HG02588 (cell line): ENCODE measurements around the gene SLC22A13.
"Not testable (repeated sequence)": the region's sequence is repeated elsewhere in the genome, so short reads cannot be mapped to it uniquely, and the experiment has no call there.

ENCODE experiments used
- ATAC-seq: cut with Tn5 transposase; IDR thresholded peaks from one replicate; pipeline ENCODE4 v1.9.1; 2021; ENCODE audit warnings: mild to moderate bottlenecking, moderate library complexity; ENCODE audit not compliant: unreplicated experiment

Gene SLC22A13

DNA sequence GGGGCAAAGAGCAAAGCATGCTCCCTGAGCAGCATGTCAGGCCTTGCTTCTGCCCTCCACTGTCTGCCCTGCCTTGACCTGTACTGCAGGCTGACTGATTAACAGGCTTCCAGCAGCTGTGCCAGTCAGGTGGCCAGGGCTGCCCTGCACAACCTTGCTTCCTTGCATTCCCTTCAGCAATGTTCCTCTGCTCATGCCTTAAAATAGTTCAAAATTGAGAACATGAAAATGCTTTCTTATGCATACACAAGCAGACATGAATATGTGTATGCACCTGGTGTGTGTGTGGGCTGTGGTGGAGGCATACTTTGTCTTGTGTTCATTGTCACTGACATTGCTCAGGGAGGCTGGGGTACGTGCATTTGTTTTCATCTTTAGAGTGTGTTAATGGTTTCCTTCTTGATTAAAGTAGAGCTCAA is 1.2 kb upstream of the SLC22A13 start:
- ATAC-seq: no peak

DNA sequence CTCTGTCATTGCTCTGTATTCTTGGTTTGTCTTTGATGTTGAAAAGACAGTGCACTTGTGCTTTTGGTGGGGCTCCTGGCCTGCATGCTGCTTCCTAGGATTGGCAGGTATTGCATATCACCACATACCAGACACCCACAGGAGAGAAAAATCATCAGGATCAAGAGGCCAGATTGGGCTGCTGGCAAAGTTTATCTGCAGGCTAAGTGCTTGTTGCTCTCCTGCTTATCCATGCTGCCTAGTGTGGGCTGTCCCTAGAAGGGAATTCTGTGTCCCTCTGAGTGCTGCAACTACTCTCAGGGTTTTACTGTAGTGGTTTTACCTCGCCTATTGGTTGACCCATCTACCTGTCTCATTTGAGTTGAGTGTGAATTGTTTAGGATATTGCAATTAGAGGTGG is 833 bp upstream of the SLC22A13 start:
- ATAC-seq: no peak

DNA sequence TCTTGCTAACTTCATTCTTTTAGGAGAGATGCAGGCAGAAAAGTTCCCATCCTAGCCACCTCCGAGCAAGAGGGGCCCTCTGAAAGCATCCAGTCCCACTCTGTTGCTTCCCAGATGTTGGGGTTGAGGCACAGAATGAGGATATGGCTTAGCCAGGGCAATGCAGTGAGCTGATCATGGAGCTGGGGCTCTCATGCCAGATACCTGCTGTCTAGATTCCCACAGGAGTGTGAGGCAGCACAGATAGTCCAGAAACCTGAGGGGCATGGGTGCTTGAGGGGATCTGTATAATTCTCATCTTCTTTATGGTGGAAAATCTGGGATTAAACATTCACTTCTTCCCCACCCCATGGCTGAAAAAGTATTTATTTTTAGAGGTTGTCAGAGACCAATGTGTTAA is 1.2 kb downstream of the SLC22A13 start:
- no peak for ATAC-seq

DNA sequence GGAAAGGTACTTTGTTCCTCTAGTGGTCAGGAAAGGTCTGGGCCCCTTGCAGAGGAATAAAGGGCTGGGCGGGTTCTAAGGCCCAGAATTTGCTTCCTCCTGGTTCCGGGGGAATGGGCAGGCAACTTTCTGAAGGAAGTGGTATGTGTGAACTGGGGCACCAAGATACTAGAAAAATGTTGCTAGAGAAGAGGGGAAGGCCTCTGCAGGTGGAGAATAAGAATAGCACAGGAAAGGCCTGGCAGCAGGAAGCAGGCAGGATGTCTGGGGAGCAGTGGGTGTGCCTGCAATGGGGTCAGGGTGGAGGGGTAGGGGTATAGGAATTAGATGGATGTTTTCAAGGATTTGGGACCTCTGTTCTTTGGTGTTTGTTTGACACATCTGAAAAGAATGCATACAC is 2.0 kb downstream of the SLC22A13 start:
- ATAC-seq: no peak

DNA sequence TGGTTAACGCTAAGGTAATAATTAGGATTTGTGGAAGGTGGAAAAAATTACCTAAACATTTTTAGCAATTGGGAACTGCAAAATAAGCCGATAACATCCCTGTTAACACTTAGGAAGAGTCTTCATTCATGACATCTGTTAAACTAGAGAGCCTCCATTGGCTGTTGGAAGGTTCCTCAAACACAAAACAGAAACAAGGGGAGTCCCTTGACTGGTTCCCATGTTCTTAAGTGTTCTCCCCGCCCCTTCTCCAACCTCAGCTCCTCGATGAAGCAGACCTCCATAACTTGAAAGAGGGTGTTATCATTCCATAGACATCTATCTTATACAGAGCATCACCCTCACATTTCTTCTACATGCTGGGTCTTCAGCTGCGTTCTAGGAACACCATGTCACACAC is 2.5 kb downstream of the SLC22A13 start:
- ATAC-seq: no peak

- no peak for ATAC-seq
These were observed 2.9 kb downstream of the SLC22A13 start for GRCh38 chr3:38268522-38268921.

GRCh38 chr3:38270606-38271005 is 5.0 kb downstream of the SLC22A13 start:
- ATAC-seq: no peak

DNA sequence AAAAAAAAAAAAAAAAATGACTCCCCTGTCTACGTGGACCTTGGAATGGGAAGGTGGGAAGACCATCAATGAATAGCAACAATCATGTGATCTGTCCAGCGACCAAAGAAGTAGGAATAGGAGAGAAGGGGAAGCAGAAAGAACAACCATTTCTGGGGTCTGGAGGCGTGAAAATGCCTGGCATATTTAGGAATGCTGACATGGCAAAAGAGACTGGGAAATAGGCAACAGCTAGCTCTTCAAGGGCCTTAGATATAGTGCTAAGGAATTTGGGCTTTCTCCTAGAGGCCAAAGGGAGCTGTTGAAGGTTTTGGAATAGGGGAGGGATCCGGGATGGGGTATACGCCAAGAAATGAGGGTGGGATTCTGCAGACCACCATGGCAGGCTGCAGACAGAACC is 5.9 kb downstream of the SLC22A13 start:
- no peak for ATAC-seq

DNA sequence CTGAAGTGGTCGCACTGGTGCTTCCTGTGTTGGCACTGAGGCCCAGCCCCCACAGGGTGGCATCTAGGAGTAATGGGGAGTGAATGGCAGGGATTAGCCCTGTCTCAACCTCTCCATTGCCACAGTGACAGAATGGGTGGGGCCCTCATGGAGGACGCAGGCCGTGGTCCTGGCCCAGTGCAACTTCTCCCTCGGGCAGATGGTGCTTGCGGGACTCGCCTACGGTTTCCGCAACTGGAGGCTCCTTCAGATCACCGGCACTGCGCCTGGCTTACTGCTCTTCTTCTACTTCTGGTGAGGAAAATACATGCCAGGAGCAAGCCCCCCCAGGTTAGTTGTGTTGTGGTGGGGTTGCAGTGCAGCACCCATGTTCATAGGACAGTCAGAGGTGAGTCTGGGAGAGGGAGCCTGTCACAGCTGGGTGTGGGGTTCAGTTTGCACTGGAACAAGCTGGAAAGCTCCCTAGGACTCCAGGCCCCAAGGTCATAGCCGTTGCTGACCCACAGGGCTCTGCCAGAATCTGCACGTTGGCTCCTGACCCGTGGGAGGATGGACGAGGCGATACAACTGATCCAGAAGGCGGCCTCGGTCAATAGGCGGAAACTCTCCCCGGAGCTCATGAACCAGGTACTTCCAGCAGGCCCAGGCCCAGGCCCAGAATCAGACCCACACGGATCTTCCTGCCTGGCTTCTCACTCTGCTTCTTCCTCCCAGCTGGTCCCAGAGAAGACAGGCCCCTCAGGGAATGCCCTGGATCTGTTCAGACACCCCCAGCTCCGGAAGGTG is 9.4 kb downstream of the SLC22A13 start:
- ATAC-seq: no peak

- ATAC-seq: no peak
These were observed 10.0 kb downstream of the SLC22A13 start for GRCh38 chr3:38275658-38276057.

DNA sequence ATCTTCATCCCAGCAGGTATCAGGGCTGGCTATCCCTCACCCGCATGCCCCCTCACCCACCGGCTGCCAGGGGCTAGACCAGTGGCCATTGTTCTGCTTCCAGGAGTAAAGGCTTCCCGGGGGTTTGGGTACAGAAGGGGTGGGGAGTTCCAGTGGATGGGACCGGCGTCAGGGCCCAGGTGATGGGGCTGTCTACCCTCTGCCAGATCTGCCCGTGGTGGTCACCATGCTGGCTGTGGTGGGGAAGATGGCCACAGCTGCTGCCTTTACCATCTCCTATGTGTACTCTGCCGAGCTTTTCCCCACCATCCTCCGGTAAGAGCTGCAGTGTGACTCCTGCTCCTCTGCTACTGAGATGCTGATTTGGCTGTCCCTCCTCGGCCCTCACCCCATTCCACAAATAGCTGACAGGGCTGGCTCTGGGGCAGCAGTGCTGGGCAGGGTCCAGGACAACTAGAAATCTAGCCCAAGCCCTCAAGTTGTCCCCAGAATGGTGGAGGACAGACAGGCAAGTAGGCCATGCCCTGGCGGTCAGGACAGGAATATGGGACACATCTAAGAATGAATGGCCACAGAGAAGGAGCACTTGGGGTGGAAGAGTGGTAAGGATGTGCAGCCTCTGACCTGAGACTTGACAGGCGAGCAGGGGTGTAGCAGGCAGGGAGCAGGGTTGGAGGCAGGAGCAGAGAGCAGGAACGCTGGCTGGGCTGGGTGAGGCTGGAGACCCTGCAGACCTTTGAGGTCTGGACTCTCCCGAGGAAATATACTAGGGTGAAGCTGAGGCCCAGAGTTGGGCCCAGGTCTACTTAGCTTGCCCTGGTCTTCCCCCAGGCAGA is 10.7 kb downstream of the SLC22A13 start:
- ATAC-seq: no peak

DNA sequence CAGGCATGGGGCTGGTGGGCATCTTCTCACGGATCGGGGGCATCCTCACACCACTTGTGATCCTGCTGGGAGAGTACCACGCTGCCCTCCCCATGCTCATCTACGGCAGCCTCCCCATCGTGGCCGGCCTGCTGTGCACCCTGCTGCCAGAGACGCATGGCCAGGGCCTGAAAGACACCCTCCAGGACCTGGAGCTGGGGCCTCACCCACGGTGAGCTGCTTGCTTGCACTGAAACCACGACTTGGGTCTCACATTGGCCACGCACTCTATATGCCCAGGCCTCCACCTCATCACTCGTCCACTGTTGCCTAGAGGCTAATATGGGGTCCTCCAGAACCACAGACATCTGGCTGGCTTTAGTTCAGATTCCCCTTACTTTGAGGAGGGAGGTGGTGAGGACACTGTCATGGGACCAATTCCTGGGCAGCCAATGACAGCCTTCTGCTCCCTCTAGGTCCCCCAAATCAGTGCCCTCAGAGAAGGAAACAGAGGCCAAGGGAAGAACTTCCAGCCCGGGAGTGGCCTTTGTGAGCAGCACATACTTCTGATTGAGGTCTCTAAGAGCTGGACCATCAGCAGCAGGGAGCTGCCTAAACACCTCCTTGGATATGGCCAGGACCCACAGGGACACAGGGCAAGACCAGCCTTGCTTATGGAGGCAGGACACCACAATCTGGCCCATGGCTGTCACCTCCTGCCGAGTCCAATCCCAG is 11.5 kb downstream of the SLC22A13 start:
- ATAC-seq: no peak

DNA sequence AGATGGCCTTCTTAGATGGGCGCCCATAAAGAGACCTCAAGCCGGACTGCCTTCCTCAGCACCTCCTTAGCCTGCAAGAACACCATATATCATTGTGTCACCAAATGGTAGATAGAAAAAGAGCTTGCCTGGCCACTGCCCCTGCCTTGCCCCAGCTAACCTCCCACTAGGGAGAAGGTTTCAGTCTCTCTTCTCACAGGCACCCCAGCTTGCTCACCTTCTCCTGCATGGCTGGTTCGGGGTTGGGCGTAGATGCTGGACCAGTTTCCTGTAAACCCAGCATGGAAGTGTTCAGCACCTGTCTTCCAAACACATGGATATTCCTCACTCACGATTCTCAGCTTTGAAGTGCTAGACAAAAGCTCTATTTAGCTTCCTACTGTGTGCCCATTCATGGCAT is 13.2 kb downstream of the SLC22A13 start:
- ATAC-seq: no peak

DNA sequence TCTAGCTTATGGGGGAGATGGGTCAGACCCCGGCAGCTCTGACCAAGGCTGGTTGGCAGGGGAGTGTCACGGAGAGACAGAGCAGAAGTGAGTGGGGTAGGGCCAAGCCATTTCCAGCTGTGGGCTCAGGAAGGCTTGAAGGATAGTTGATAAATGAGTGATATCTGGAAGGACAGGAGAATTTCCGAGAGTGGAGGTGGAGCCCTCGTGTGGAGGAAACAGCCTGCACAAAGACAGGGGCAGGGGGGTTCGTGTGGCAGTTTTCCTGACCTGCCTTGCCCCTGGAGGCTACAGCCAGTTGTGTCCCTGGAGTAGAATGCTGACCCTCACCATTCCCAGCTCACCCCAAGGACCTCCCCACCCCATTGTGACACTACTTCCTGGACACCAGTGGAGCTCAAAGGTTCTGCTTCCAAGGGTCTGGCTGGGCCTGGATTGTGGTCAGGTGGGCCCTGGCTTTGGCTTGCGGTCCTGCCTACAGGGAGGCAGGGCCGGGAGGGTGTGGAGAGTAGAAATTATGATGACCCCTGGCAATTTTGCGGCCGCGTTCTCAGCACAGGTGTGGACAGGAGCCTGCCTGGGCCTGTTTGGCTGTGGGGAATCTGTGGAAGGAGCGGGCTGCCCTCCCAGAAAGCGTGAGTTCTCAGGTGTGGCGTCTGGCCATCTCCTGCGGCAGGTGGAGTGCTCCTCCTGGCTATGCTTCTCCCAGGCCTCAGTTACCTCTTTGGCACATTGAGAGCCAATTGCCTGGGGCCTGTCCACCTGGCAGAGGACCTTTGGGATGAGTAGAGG is 16.5 kb downstream of the SLC22A13 start, which contains the start of gene SLC22A14:
Gene SLC22A14 (plus strand): TSS at position 400 of the 792 bp plus-strand sequence. CDS start 23,733 bp downstream, outside the sequence.
- no peak for ATAC-seq

GRCh38 chr3:38283810-38284755 is 18.5 kb downstream of the SLC22A13 start:
- no peak for ATAC-seq

DNA sequence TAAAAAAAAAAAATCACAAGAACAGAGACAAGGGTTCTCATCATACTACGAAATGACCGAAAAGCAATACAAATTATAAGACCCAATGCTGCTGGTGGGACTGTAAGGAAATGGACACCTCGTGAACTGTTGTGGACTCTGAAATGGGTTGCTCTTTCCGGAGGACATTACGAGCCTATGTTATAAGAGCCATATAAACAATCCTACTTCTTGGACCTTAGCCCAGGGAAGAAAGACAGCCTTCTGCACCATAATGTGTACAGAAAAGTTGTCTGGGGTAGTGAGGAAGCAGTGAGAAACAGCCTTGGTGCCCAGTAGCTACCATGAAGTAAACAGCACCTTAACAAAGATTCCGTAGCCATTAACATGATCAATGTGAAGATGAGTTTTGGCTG is 19.1 kb downstream of the SLC22A13 start:
- no peak for ATAC-seq

DNA sequence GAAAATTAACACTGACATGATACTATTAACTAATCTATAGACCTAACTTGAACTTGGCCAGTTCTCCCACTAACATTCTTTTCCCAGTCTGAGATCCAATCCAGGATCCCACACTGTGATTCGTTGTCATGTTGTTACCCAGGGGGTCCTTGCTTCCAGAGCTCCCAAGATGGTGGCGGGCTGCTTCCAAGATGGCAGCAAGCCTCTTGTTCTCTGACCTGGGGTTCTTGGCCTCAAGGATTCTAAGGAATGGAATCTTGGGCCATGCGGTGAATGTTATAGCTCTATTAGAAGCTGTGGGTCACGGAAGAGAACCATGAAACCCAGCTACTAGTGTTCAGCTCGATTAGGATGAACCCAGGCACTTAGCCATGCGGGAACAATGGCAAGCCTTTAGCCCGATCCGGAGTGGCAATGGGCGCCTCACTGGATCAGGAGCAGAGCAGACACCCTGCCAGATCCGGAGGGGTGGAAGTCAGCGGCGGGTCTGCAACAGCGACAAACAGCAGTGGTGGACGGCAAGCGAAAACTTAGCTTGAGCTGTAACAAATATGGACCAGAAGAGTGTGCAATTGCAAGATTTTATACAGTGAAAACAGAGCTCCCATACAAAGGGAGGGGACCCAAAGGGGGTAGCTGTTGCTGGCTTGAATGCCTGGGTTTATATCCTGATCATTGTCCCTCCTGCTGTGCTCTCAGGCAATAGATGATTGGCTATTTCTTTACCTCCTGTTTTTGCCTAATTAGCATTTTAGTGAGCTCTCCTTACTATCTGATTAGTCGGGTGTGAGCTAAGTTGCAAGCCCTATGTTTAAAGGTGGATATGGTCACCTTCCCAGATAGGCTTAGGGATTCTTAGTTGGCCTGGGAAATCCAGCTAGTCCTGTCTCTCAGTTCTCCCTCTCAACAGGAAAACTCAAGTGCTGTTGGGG is 23.9 kb downstream of the SLC22A13 start:
- not testable (repeated sequence) for ATAC-seq

- ATAC-seq: not testable (repeated sequence)
These were observed 31.4 kb downstream of the SLC22A13 start for GRCh38 chr3:38297053-38297452.
